ENCODE results near the gene PSMD12. TPM values are rescaled to one million over a fixed set of nuclear protein-coding genes. Genes with fewer than 3 reads are reported as not detected.
"Not testable (repeated sequence)": the region's sequence is repeated elsewhere in the genome, so short reads cannot be mapped to it uniquely, and the experiment has no call there.

PSMD12 gene
- total RNA-seq, 1 donor from 2014 or later, result 43.8 TPM

DNA sequence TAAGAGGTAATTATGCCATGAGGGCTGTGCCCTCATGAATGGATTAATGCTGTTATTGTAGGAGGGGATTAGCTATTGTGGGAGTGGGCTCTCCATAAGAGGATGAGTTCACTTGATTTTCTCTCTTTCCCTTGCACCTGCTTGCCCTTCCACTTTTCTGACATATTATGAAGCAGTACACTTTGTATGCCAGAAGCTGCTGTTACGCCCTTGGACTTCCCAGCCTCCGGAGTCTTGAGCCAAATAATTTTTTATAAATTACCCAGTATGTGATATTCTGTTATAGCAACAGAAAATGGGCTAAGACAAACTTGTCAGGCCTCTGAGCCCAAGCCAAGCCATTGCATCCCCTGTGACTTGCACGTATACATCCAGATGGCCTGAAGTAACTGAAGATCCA, 38.4 kb downstream of the PSMD12 start:
- Histone ChIP-seq H3K4me3 (no peak overlapping the region), H3K36me3 (no peaks in the 10 kb centered on the region), H3K27ac (no peak overlapping the region), H3K27me3 (no peaks in the 10 kb centered on the region), H3K4me1 (no peaks in the 10 kb centered on the region), H3K9me3 (no peaks in the 10 kb centered on the region)
- TF ChIP-seq, protein P1, sequence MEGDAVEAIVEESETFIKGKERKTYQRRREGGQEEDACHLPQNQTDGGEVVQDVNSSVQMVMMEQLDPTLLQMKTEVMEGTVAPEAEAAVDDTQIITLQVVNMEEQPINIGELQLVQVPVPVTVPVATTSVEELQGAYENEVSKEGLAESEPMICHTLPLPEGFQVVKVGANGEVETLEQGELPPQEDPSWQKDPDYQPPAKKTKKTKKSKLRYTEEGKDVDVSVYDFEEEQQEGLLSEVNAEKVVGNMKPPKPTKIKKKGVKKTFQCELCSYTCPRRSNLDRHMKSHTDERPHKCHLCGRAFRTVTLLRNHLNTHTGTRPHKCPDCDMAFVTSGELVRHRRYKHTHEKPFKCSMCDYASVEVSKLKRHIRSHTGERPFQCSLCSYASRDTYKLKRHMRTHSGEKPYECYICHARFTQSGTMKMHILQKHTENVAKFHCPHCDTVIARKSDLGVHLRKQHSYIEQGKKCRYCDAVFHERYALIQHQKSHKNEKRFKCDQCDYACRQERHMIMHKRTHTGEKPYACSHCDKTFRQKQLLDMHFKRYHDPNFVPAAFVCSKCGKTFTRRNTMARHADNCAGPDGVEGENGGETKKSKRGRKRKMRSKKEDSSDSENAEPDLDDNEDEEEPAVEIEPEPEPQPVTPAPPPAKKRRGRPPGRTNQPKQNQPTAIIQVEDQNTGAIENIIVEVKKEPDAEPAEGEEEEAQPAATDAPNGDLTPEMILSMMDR (IDR thresholded peaks at IDR 0.05), result no peak
- intact Hi-C loops (cut with DNase I), result no loop called here
- ATAC-seq (no peak), DNase-seq (no peak)

DNA sequence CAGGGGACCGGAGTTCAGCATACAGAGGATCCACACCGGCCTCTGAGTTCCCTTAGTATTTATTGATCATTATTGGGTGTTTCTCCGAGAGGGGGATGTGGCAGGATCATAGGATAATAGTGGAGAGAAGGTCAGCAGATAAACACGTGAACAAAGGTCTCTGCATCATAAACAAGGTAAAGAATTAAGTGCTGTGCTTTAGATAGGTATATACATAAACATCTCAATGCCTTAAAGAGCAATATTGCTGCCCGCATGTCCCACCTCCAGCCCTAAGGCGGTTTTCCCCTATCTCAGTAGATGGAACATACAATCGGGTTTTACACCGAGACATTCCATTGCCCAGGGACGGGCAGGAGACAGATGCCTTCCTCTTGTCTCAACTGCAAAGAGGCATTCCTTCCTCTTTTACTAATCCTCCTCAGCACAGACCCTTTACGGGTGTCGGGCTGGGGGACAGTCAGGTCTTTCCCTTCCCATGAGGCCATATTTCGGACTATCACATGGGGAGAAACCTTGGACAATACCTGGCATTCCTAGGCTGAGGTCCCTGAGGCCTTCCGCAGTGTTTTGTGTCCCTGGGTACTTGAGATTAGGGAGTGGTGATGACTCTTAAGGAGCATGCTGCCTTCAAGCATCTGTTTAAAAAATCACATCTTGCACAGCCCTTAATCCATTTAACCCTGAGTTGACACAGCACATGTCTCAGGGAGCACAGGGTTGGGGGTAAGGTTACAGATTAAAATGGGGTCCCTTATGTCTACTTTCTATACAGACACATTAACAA, 39.2 kb downstream of the PSMD12 start:
- ATAC-seq; H3K27ac ChIP-seq; DNase-seq; H3K36me3 ChIP-seq; H3K4me1 ChIP-seq; H3K27me3 ChIP-seq; H3K9me3 ChIP-seq; intact Hi-C loops (cut with DNase I); H3K4me3 ChIP-seq: not testable (repeated sequence)

DNA sequence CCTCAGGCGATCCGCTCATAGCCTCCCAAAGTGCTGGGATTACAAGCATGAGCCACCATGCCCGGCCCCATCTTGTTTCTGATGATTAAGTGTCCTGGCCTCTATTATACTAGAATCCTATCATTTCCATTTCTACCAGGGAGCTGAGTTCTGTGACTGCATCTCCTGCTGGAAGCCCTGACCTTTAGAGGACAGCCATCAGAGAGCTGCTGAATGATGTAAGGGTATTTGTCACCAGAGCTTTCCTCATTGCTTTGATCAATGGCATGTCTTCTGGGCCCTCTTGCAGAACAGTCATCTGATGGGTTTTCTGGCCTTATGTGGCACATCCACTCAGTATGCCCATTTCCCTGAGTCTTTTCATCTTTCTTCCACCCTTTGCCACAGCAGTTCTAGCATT, 39.9 kb downstream of the PSMD12 start:
- no peaks in the 10 kb centered on the region for H3K27me3 ChIP-seq
- no peaks in the 10 kb centered on the region for H3K36me3 ChIP-seq
- TF ChIP-seq, protein P1 (IDR thresholded peaks at IDR 0.05), result no peak
- intact Hi-C loops (cut with DNase I), result no loop called here
- DNase-seq (no peak), ATAC-seq (no peak)
- H3K27ac ChIP-seq, result no peak overlapping the region
- no peaks in the 10 kb centered on the region for H3K4me1 ChIP-seq
- no peaks in the 10 kb centered on the region for H3K9me3 ChIP-seq
- H3K4me3 ChIP-seq, result no peak overlapping the region

DNA sequence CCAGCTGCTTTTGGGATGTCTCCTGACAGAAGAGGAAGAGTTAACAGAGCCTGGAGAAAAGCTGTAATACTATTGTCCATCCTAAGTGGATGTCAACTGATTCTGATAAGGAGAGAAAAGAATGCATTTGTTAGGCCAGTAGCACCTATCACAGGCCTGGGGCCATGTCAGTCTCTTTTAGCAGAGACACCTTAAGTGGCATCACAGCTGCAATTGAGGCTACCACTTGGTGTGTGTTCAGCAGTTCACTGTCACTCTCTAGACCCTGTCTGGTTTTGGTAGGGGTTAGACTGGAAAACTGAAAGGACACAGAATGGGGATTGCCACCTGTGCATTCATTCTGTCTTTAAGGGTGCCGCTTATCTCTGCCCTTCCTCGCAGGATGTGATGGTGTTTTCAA, 42.0 kb downstream of the PSMD12 start:
- ATAC-seq, result no peak
- H3K36me3 ChIP-seq, result no peaks in the 10 kb centered on the region
- no peaks in the 10 kb centered on the region for H3K9me3 ChIP-seq
- TF ChIP-seq, protein P1 (IDR thresholded peaks at IDR 0.05), result no peak
- no peak overlapping the region for H3K27ac ChIP-seq
- no peak for DNase-seq
- H3K27me3 ChIP-seq, result no peaks in the 10 kb centered on the region
- H3K4me1 ChIP-seq, result no peaks in the 10 kb centered on the region
- no peak overlapping the region for H3K4me3 ChIP-seq
- intact Hi-C loops (cut with DNase I), result no loop called here

DNA sequence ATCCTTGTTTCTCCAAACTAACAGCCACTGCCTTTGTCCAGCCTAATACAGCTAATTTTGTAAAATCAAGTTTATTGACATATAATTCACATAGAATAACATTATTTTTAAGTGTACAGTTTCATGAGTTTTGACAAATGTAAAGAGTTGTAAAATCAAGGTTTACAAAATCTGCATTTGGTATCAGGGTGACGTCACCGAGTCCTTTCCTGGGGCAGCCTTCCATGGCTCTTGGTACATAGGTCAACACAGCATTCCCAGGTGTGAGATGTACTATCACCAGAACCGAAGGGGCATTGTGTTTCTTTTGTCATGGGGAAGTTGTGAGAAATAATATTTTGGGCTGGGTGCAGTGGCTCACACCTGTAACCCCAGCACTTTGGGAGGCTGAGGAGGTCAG, 42.9 kb downstream of the PSMD12 start:
- ATAC-seq (no peak), DNase-seq (no peak)
- H3K36me3 ChIP-seq, result no peaks in the 10 kb centered on the region
- intact Hi-C loops (cut with DNase I), result no loop called here
- no peak overlapping the region for H3K4me3 ChIP-seq
- TF ChIP-seq, protein P1 (IDR thresholded peaks at IDR 0.05), result no peak
- H3K9me3 ChIP-seq, result no peaks in the 10 kb centered on the region
- no peaks in the 10 kb centered on the region for H3K27me3 ChIP-seq
- H3K27ac ChIP-seq, result no peak overlapping the region
- no peaks in the 10 kb centered on the region for H3K4me1 ChIP-seq

DNA sequence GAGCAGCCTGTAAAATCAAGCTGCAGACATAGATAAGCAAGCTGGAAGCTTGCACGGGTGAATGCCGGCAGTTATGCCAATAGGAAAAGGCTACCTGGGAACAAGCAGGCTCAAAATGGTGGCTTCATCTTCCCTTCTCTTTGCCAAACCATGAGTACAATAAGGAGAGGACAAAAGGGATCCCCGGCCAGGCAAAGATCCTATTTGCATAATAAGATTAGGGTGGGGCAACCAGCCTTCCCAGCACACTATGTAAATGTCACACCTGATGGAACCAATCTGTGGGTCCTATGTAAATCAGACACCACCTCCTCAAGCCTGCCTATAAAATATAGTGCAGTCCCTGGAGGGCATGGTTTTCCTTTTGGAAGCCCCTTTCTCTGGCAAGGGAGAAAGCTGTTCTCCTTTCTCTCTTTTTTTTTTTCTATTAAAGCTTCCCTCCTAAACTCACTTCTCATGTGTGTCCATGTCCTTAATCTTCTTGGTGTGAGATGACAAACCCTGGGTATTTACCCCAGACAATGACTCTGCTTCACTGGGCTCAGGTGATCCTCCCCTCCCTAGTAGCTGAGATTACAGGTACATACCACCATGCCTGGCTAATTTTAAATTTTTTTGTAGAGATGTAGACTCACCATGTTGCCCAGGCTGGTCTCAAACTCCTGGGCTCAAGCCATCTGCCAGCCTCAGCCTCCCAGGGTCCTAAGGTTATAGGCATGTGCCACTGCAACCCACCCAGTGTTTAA, 44.2 kb downstream of the PSMD12 start:
- ATAC-seq (no peak), DNase-seq (no peak)
- H3K4me3 ChIP-seq, result no peak overlapping the region
- no peaks in the 10 kb centered on the region for H3K4me1 ChIP-seq
- no peaks in the 10 kb centered on the region for H3K9me3 ChIP-seq
- no peak overlapping the region for H3K27ac ChIP-seq
- no peaks in the 10 kb centered on the region for H3K27me3 ChIP-seq
- TF ChIP-seq, protein P1 (IDR thresholded peaks at IDR 0.05), result no peak
- H3K36me3 ChIP-seq, result no peaks in the 10 kb centered on the region
- intact Hi-C loops (cut with DNase I), result no loop called here

DNA sequence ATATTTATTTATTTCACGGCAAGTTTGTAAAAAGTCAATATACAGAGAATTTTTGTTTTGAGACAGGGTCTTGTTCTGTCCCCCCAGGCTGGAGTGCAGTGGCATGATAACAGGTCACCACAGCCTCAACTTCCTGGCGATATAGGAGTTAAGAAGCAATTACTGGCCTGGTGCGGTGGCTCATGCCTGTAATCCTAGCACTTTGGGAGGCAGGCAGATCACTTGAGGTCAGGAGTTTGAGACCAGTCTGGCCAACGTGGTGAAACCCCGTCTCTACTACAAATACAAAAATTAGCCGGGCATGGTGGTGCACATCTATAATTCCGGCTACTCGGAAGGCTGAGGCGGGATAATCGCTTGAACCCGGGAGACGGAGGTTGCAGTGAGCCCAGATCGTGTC, 44.9 kb downstream of the PSMD12 start:
- H3K4me3 ChIP-seq; H3K36me3 ChIP-seq; H3K27ac ChIP-seq; DNase-seq; ATAC-seq; H3K4me1 ChIP-seq; H3K27me3 ChIP-seq; H3K9me3 ChIP-seq; intact Hi-C loops (cut with DNase I): not testable (repeated sequence)

Measured in upper lobe of right lung (tissue), 1 donor.